GM12801 (cell line): Measurements from ENCODE around the gene PSTPIP2.

ENCODE experiments used
- CTCF ChIP-seq: IDR thresholded peaks from one replicate; pipeline ENCODE4 v1.5.1; 2011; ENCODE audit warnings: control low read depth; ENCODE audit not compliant: insufficient read length; ENCODE audit errors: extremely low read depth

Gene PSTPIP2

DNA sequence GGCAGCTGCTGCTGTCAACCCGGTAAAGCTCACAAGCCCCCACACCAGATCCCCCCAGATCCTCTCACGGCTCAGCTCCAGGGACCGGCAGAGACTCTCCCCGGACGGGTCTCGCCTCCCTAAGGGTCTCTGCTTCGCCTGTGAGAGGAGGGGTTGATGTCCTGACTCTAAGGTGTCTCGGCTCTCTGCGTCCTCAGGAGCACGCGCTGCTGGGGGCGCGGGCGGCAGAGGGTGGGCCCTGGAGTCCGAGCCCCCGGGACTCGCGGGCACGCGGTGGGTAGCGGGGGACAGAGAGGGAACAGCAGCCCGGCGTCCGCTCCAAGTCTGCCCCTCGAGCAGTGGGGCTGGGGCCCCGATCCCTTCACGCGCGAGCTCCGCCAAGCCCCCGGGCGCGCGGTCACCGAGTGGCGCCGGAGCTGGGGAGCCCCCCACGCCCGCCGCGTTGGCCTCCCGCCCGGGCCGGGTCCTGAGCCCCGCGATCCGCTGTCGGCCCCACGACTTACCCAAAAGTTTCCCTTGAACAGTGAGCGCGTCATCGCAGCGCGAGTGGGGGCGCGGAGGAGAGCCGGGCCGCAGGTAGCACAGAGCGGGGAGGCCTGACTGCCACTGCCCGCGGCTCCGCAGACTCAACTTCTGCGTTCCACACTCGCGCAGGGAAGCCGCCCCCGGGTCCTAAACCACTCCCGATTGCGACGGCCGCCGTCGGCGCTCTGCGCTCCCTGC, at the start of gene PSTPIP2:
Gene PSTPIP2 (minus strand): TSS at position 608 of the 723 bp plus-strand sequence. CDS start 72 bp downstream, at position 536.
- TF ChIP-seq CTCF = no peak

- TF ChIP-seq CTCF = no peak
Measured at GRCh38 chr18:46113751-46114150, 41.7 kb upstream of the PSTPIP2 start.

- no peak for TF ChIP-seq CTCF
Measured at GRCh38 chr18:46110406-46110805, 38.3 kb upstream of the PSTPIP2 start.

- TF ChIP-seq CTCF = no peak
Measured at GRCh38 chr18:46109386-46109785, 37.3 kb upstream of the PSTPIP2 start.

DNA sequence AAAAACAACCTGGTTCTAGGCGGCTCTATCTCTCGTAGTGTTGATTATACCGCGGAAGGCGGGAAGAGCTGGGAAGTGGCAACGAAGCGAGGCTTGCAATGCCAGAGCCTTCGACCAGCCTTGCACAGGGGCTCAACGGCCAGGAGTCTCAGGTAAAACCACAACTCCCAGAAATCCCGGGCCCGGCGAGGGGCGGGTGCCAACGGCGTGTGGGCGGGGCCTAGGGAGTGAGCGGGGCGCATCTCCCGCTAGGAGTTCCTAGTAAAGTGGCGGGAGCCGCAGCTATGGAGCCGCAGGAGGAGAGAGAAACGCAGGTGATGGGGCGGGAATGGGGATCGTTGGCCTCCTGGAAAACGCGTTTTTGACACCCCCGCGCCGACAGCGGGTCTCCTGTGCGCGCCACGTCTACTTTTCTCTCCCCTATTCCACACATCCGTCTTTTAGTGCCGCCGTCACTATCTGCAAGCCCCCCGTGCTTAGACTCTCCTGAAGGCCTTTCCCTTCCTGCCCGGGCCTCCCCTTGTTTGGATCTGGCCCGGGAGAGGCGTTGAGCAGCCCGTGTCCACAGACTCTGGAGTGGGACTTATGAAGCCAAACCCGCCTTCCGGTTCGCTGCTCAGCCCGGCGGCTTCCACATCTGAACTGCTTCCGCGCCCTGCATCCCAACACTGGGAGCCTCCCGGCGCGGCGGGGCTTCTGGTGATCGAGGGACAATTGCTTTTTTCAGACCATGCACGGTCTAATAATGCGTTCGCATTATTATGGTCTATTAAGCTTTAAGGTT, 32.3 kb upstream of the PSTPIP2 start, which contains the start of gene HAUS1:
Gene HAUS1 (plus strand): TSS at position 258 of the 784 bp plus-strand sequence. CDS start 27 bp downstream, at position 285.
- TF ChIP-seq CTCF = no peak

DNA sequence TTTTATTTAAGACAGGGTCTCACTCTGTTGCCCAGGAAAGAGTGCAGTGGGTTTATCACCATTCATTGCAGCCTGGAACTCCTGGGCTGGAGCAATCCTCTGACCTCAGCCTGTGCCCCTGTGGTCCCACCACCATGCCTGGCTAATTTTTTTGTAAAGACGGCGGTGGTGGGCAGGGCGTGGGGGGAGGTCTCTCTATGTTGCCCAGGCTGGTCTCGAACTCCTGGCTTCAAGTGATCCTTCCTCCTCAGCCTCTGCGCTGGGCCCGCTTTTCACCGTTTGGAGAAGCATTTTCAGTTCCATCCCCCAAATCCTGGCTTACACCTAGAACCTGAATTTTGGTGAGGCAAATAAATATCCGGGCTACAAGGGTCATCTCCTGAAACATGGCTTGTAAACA, 27.4 kb upstream of the PSTPIP2 start:
- TF ChIP-seq CTCF = no peak

GRCh38 chr18:46098616-46098933, 26.5 kb upstream of the PSTPIP2 start:
- TF ChIP-seq CTCF = no peak
